T-cell (primary cell): ENCODE data around the gene WDR86. TPM values are rescaled to one million over a fixed set of nuclear protein-coding genes. Genes with fewer than 3 reads are reported as not detected.

Source experiments
- ATAC-seq, 4 experiments: fragments of 200-7000 bp in 3 of 4; fragments of 150-1000 bp in 1 of 4; cut with Tn5 transposase; replicated peaks in 1 of 4; 1 replicate in 3 of 4; 2 replicates in 1 of 4; pipeline ENCODE4 v1.10.0; 2021; ENCODE audit warnings: moderate library complexity in 3 of 4, mild to moderate bottlenecking in 2 of 4, moderate number of reproducible peaks in 1 of 4
- CTCF ChIA-PET, 2 donors: fragments of 300-600 bp; sonication (Branson Sonifier 250); formaldehyde crosslinking; loops; one replicate each; lab custom pipeline; 2022; ENCODE audit warnings: antibody characterized with exemption in 2 of 2; lab: Charles Lee
- POLR2A ChIA-PET, 2 donors: fragments of 300-600 bp; sonication (Branson Sonifier 250); formaldehyde crosslinking; loops; one replicate each; lab custom pipeline; 2022; ENCODE audit warnings: antibody characterized with exemption in 2 of 2; lab: Charles Lee
- DNase-seq, 35 experiments: peaks; one replicate each; pipeline versions ENCODE4 v3.0.0 to v3.0.0-alpha.2; 2013 to 2023
- H3K27ac ChIP-seq: one replicate; pipeline ENCODE4 v1.5.1; 2013; ENCODE audit warnings: low read length
- H3K27me3 ChIP-seq, 2 experiments: replicated peaks in 1 of 2; 1 replicate in 1 of 2; 2 replicates in 1 of 2; pipeline versions ENCODE4 v1.6.1 to v1.7.0; 2013; ENCODE audit warnings: low read length in 1 of 2, mixed read lengths in 1 of 2; ENCODE audit not compliant: control insufficient read depth in 2 of 2, insufficient read depth in 2 of 2; ENCODE audit errors: extremely low read depth in 1 of 2
- H3K36me3 ChIP-seq, 2 donors: 1 replicate in 1 of 2; 2 replicates in 1 of 2; pipeline versions ENCODE4 v1.6.1 to v1.7.0; 2013; ENCODE audit warnings: low read length in 1 of 2; ENCODE audit not compliant: control insufficient read depth in 2 of 2, insufficient read depth in 1 of 2; ENCODE audit errors: extremely low read depth in 1 of 2
- H3K4me1 ChIP-seq, 2 experiments: 1 replicate in 1 of 2; 2 replicates in 1 of 2; pipeline versions ENCODE4 v1.6.1 to v1.7.0; 2013; ENCODE audit warnings: low read length in 2 of 2, mixed read lengths in 1 of 2; ENCODE audit not compliant: insufficient read depth in 2 of 2, control insufficient read depth in 1 of 2; ENCODE audit errors: extremely low read depth in 1 of 2
- H3K4me3 ChIP-seq, 2 donors: 1 replicate in 1 of 2; 2 replicates in 1 of 2; pipeline versions ENCODE4 v1.5.1 to v1.7.0; 2013; ENCODE audit warnings: mild to moderate bottlenecking in 2 of 2, low read length in 1 of 2, moderate library complexity in 1 of 2; ENCODE audit not compliant: control insufficient read depth in 1 of 2; ENCODE audit errors: extremely low read depth in 1 of 2
- H3K9me3 ChIP-seq: 2 replicates; pipeline ENCODE4 v1.7.0; 2013
- H3K27ac Mint-ChIP-seq, 2 donors: one replicate each; pipeline ENCODE4 v1.8.0; 2020 to 2021; ENCODE audit warnings: mild to moderate bottlenecking in 2 of 2, mixed read lengths in 2 of 2
- H3K27me3 Mint-ChIP-seq, 2 donors: one replicate each; pipeline ENCODE4 v1.8.0; 2021 to 2022; ENCODE audit warnings: mixed read lengths in 2 of 2
- H3K36me3 Mint-ChIP-seq: one replicate; pipeline ENCODE4 v1.8.0; 2021; ENCODE audit warnings: mixed read lengths
- H3K4me1 Mint-ChIP-seq, 3 donors: one replicate each; pipeline ENCODE4 v1.8.0; 2020 to 2022; ENCODE audit warnings: mixed read lengths in 3 of 3, mild to moderate bottlenecking in 1 of 3
- H3K4me3 Mint-ChIP-seq, 3 donors: one replicate each; pipeline ENCODE4 v1.8.0; 2020 to 2022; ENCODE audit warnings: mild to moderate bottlenecking in 3 of 3, mixed read lengths in 3 of 3, moderate library complexity in 3 of 3
- H3K9me3 Mint-ChIP-seq, 3 donors: one replicate each; pipeline ENCODE4 v1.8.0; 2020 to 2022; ENCODE audit warnings: mixed read lengths in 3 of 3
- WGBS: methylation state at CpG from one replicate; pipeline ENCODE4 v1.1.5; 2013; ENCODE audit warnings: missing lambda C conversion rate; ENCODE audit not compliant: insufficient coverage; 5-methylcytosine and 5-hydroxymethylcytosine counted together
- total RNA-seq, 35 experiments: library from RNA in 6 of 35; stranded (reverse) in 6 of 35; fragments of 120-200 nt in 1 of 35; gene quantifications; one replicate each; pipeline versions ENCODE4 v1.2.1 to v1.2.4 and lab custom pipeline; 2013 to 2026

Gene WDR86
- total RNA-seq, 5 donors from 2014 or later (not counting 1 experiment from before 2014, with no cell fraction given): 3.1 to 26.0 (median 10.1) TPM

DNA sequence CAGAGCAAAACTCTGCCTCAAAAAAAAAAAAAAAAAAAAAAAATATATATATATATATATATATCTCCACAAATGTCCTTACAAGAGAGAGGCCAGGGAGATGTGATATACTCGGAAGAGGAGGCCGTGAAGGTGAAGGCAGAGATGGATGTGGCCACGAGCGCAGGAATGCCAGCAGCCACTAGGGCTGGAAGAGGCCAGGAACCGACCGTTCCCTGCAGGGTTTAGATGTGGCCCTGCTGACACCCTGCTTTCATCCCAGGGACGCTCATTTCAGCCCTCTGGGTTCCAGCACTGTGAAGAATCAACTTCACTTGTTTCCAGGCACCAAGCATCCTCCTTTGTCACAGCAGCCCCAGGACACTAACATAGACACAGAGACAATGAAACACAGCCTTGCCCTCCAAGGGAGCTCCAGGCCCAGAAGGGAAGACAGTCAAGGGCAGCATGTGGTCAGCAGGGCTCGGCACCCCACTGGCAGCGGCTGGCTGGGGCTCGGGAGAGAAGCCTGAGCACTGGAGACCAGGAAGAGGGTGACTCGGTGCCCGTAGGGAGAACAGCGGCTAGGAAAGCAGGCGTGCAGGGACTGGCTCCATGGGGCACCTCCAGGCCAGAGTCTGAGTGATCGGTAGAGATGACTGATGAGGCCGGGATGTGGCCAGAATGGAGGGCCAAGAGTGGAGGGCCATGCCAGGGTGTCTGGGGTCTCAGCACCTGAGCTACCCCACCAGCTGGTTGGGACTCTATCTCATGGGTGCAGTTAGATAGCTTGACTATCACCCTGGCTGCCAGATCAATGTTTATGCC is 7.6 kb downstream of the WDR86 start:
- Histone ChIP-seq H3K9me3 (no peaks in the 10 kb centered on the region), H3K4me1 (peaks cover 0 to 36% of the 10 kb centered on the region in 2 experiments), H3K27me3 (peaks cover 0 to 7% of the 10 kb centered on the region in 2 experiments), H3K4me3 (no peak overlapping the region), H3K36me3 (peaks cover 0 to 2% of the 10 kb centered on the region in 2 donors), H3K27ac (no peak overlapping the region)
- no peaks in the 10 kb centered on the region for H3K9me3 Mint-ChIP-seq
- peaks cover 9 to 59% (median 14%) of the 10 kb centered on the region in 3 donors for H3K4me1 Mint-ChIP-seq
- CTCF ChIA-PET: interaction anchor here in 1 of 2 donors (0.6 kb wide), 1 partner anchor 43 kb away, joined by 3 read pairs; no protein-coding TSS in a partner anchor
- no peak for DNase-seq
- POLR2A ChIA-PET: interaction anchor here in 1 of 2 donors (0.5 kb wide), 1 partner anchor 25 kb away, joined by 7 read pairs; no protein-coding TSS in a partner anchor
- no peak overlapping the region for H3K27ac Mint-ChIP-seq
- 86% methylated on average over 10 of the region's 16 CpGs for WGBS
- ATAC-seq: no peak
- H3K36me3 Mint-ChIP-seq: no peaks in the 10 kb centered on the region
- no peak overlapping the region for H3K4me3 Mint-ChIP-seq
- no peaks in the 10 kb centered on the region for H3K27me3 Mint-ChIP-seq

GRCh38 chr7:151400626-151401315 is 9.1 kb downstream of the WDR86 start:
- no peak overlapping the region for H3K27ac ChIP-seq
- peak in 3 of 35 experiments; percentile 5 to 30 (median 23) for DNase-seq
- ChIA-PET CTCF (interaction anchor here in 1 of 2 donors (0.7 kb wide), 1 partner anchor 197 kb away, joined by 3 read pairs; no protein-coding TSS in a partner anchor), POLR2A (interaction anchor here in 1 of 2 donors (0.7 kb wide), 1 partner anchor 29 kb away, joined by 3 read pairs; no protein-coding TSS in a partner anchor)
- peaks cover 0 to 2% of the 10 kb centered on the region in 2 donors for H3K36me3 ChIP-seq
- H3K4me3 ChIP-seq: no peak overlapping the region
- H3K4me1 Mint-ChIP-seq: peaks cover 10 to 61% (median 14%) of the 10 kb centered on the region in 3 donors
- H3K9me3 Mint-ChIP-seq: no peaks in the 10 kb centered on the region
- H3K4me1 ChIP-seq: peaks cover 0 to 46% of the 10 kb centered on the region in 2 experiments
- 78% methylated on average over 13 of the region's 14 CpGs for WGBS
- peaks cover 0 to 6% of the 10 kb centered on the region in 2 experiments for H3K27me3 ChIP-seq
- no peaks in the 10 kb centered on the region for H3K27me3 Mint-ChIP-seq
- H3K36me3 Mint-ChIP-seq: no peaks in the 10 kb centered on the region
- H3K27ac Mint-ChIP-seq: peak overlapping the region; percentile 16 to 45
- peak in 1 of 4 experiments; percentile 42 for ATAC-seq
- H3K4me3 Mint-ChIP-seq: no peak overlapping the region
- no peaks in the 10 kb centered on the region for H3K9me3 ChIP-seq

DNA sequence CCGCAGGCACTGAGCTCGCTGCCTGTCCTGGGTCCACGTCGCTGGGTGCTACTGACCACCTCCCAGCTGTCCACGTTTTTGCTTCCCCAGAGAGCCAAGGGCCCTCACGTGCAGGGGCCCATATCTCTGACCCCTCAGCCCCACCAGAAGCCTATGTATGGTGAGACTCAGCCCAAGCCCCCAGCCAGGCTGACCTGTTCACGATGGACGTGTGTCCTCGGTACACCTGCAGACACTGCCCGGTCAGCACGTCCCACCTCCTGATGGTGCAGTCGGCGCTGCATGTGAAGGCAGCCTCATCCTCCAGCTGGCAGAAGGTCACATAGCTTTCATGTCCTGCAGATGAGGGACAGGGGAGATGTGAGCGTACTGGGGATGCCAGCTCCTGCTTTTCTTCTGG is 9.9 kb downstream of the WDR86 start:
- POLR2A ChIA-PET: interaction anchor here in 1 of 2 donors (0.7 kb wide), 1 partner anchor 30 kb away, joined by 3 read pairs; no protein-coding TSS in a partner anchor
- H3K27me3 ChIP-seq: peaks cover 0 to 6% of the 10 kb centered on the region in 2 experiments
- DNase-seq (no peak), ATAC-seq (no peak)
- peaks cover 10 to 55% (median 14%) of the 10 kb centered on the region in 3 donors for H3K4me1 Mint-ChIP-seq
- H3K4me3 ChIP-seq: no peak overlapping the region
- no peak overlapping the region for H3K4me3 Mint-ChIP-seq
- no peaks in the 10 kb centered on the region for H3K9me3 Mint-ChIP-seq
- no peaks in the 10 kb centered on the region for H3K36me3 Mint-ChIP-seq
- peaks cover 0 to 42% of the 10 kb centered on the region in 2 experiments for H3K4me1 ChIP-seq
- H3K27me3 Mint-ChIP-seq: no peaks in the 10 kb centered on the region
- CTCF ChIA-PET: interaction anchor here in 1 of 2 donors (1.2 kb wide), 1 partner anchor 31 kb away, joined by 3 read pairs; no protein-coding TSS in a partner anchor
- peak overlapping the region; percentile 22 to 44 for H3K27ac Mint-ChIP-seq
- no peaks in the 10 kb centered on the region for H3K9me3 ChIP-seq
- no peak overlapping the region for H3K27ac ChIP-seq
- H3K36me3 ChIP-seq: peaks cover 0 to 2% of the 10 kb centered on the region in 2 donors
- WGBS: 96% methylated on average over 9 of the region's 14 CpGs

DNA sequence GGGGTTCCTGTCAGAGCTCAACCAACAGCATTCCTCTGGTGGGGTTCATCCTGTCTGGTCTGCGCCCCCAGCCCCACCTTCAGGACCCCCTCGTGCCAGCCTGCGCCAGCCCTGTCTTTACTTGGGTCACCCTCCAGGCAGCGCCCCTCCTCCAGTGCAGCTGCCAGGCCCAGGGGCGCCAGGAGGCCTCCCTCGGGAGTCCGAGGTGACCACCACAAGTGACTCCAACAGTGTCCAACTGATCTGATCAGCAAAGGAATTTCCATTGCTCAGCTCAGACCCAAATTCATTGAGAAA is 10.6 kb downstream of the WDR86 start:
- Histone ChIP-seq H3K27me3 (peaks cover 0 to 6% of the 10 kb centered on the region in 2 experiments), H3K36me3 (peaks cover 0 to 2% of the 10 kb centered on the region in 2 donors), H3K4me1 (peaks cover 0 to 35% of the 10 kb centered on the region in 2 experiments), H3K9me3 (no peaks in the 10 kb centered on the region), H3K27ac (no peak overlapping the region), H3K4me3 (no peak overlapping the region)
- ChIA-PET CTCF (interaction anchor here in 1 of 2 donors (1.2 kb wide), 1 partner anchor 31 kb away, joined by 3 read pairs; no protein-coding TSS in a partner anchor), POLR2A (no interaction called here)
- Mint-ChIP-seq H3K4me1 (peaks cover 9 to 52% (median 14%) of the 10 kb centered on the region in 3 donors), H3K4me3 (no peak overlapping the region), H3K27me3 (no peaks in the 10 kb centered on the region), H3K36me3 (no peaks in the 10 kb centered on the region), H3K27ac (no peak overlapping the region), H3K9me3 (no peaks in the 10 kb centered on the region)
- ATAC-seq (no peak), DNase-seq (no peak)
- 91% methylated on average over 6 of the region's 7 CpGs for WGBS

DNA sequence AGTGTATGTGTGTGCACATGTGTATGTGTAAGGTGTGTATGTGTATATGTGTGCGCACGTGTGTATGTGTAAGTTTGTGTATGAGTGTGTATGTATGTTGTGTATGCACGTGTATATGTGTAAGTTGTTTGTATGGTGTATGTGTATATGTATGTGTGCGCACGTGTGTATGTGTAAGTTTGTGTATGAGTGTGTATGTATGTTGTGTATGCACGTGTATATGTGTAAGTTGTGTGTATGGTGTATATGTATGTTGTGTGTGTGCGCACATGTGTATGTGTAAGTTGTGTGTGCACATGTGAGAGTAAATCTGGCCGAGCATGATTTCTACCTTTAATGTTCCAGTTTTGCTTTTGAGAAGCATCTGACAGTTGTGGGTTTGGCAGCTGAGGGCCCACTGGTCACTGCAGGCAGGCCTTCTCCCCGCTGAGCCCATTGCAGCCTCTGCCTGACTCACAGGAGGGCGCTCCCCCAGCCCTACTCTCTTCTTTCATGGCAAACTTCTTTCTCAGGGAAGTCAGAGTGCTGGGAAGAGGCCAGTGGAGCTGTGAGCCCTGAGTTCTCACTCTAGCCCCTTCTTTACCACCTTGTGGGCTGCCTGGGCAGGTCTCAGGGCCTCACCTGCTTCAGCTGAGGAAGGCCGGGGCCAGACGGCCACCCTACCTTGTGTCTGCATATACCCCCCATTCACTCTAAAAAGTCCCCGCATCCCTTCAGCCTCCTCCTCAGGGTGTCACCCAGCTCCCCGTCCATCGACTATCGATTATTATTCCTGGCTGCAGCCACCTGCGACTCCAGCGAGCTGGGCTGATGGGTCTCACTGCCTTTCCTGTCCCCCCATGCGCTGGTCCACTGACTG is 11.2 kb downstream of the WDR86 start:
- POLR2A ChIA-PET: no interaction called here
- no peaks in the 10 kb centered on the region for H3K36me3 Mint-ChIP-seq
- no peaks in the 10 kb centered on the region for H3K9me3 ChIP-seq
- CTCF ChIA-PET: interaction anchor here in 1 of 2 donors (1.2 kb wide), 1 partner anchor 30 kb away, joined by 3 read pairs; no protein-coding TSS in a partner anchor
- H3K4me1 Mint-ChIP-seq: peaks cover 4 to 48% (median 10%) of the 10 kb centered on the region in 3 donors
- no peaks in the 10 kb centered on the region for H3K9me3 Mint-ChIP-seq
- H3K27ac Mint-ChIP-seq: peak overlapping the region; percentile 1 to 10
- peaks cover 0 to 2% of the 10 kb centered on the region in 2 donors for H3K36me3 ChIP-seq
- no peak overlapping the region for H3K4me3 Mint-ChIP-seq
- 90% methylated on average over 16 of the region's 19 CpGs for WGBS
- no peak for ATAC-seq
- no peak overlapping the region for H3K27ac ChIP-seq
- peaks cover 0 to 6% of the 10 kb centered on the region in 2 experiments for H3K27me3 ChIP-seq
- peaks cover 0 to 30% of the 10 kb centered on the region in 2 experiments for H3K4me1 ChIP-seq
- no peak overlapping the region for H3K4me3 ChIP-seq
- H3K27me3 Mint-ChIP-seq: no peaks in the 10 kb centered on the region
- DNase-seq: no peak
